Measurements from ENCODE around the gene ZNF77.

The ZNF77 gene

GRCh38 chr19:2960120-2960519 lies 15.3 kb upstream of the ZNF77 start:
- H3K36me3 Mint-ChIP-seq (ENCODE audit: low read depth), result no peaks in the 10 kb centered on the region

GRCh38 chr19:2957160-2957559 lies 12.4 kb upstream of the ZNF77 start:
- no peak overlapping the region for H3K27ac Mint-ChIP-seq
- no peaks in the 10 kb centered on the region for H3K9me3 Mint-ChIP-seq
- no peaks in the 10 kb centered on the region for H3K36me3 Mint-ChIP-seq (ENCODE audit: low read depth)
- peaks cover 18% of the 10 kb centered on the region for H3K27me3 Mint-ChIP-seq (ENCODE audit: low read depth)
- peaks cover 11% of the 10 kb centered on the region for H3K4me1 Mint-ChIP-seq
- TF ChIP-seq CTCF (IDR thresholded peaks at IDR 0.05; ENCODE audit: unreplicated experiment in 3 of 3), result no peak
- H3K4me3 Mint-ChIP-seq, result no peak overlapping the region

More at GRCh38 chr19:2960120-2960519, 15.3 kb upstream of the ZNF77 start:
- no peak for TF ChIP-seq CTCF (IDR thresholded peaks at IDR 0.05; ENCODE audit: unreplicated experiment in 3 of 3)
- H3K27me3 Mint-ChIP-seq (ENCODE audit: low read depth), result peaks cover 11% of the 10 kb centered on the region
- H3K9me3 Mint-ChIP-seq, result no peaks in the 10 kb centered on the region
- no peak overlapping the region for H3K27ac Mint-ChIP-seq
- H3K4me3 Mint-ChIP-seq, result no peak overlapping the region
- peaks cover 6% of the 10 kb centered on the region for H3K4me1 Mint-ChIP-seq

- H3K27me3 Mint-ChIP-seq (ENCODE audit: low read depth), result peaks cover 10% of the 10 kb centered on the region
- no peaks in the 10 kb centered on the region for H3K36me3 Mint-ChIP-seq (ENCODE audit: low read depth)
- TF ChIP-seq CTCF (IDR thresholded peaks at IDR 0.05; ENCODE audit: unreplicated experiment in 3 of 3), result no peak
- H3K4me1 Mint-ChIP-seq, result peaks cover 21% of the 10 kb centered on the region
- H3K27ac Mint-ChIP-seq, result peak overlapping the region; percentile 72 to 91 (median 76)
- peak overlapping the region in 2 of 3 experiments; percentile 59 to 63 for H3K4me3 Mint-ChIP-seq
- H3K9me3 Mint-ChIP-seq, result no peaks in the 10 kb centered on the region
These were observed 8.2 kb upstream of the ZNF77 start for GRCh38 chr19:2952953-2953481.

GRCh38 chr19:2950286-2951124 lies 5.7 kb upstream of the ZNF77 start:
- no peaks in the 10 kb centered on the region for H3K9me3 Mint-ChIP-seq
- H3K27ac Mint-ChIP-seq, result peak overlapping the region; percentile 94 to 99 (median 99)
- peaks cover 7% of the 10 kb centered on the region for H3K27me3 Mint-ChIP-seq (ENCODE audit: low read depth)
- peaks cover 21% of the 10 kb centered on the region for H3K4me1 Mint-ChIP-seq
- no peaks in the 10 kb centered on the region for H3K36me3 Mint-ChIP-seq (ENCODE audit: low read depth)
- H3K4me3 Mint-ChIP-seq, result peak overlapping the region; percentile 96 to 98 (median 97)
- TF ChIP-seq CTCF (IDR thresholded peaks at IDR 0.05; ENCODE audit: unreplicated experiment in 3 of 3), result no peak

GRCh38 chr19:2949939-2950285 lies 5.1 kb upstream of the ZNF77 start:
- Mint-ChIP-seq H3K36me3 (ENCODE audit: low read depth) (no peaks in the 10 kb centered on the region), H3K27ac (peak overlapping the region; percentile 94 to 99 (median 99)), H3K9me3 (no peaks in the 10 kb centered on the region), H3K4me3 (peak overlapping the region; percentile 96 to 98 (median 97)), H3K4me1 (peaks cover 24% of the 10 kb centered on the region), H3K27me3 (ENCODE audit: low read depth) (peaks cover 7% of the 10 kb centered on the region)
- no peak for TF ChIP-seq CTCF (IDR thresholded peaks at IDR 0.05; ENCODE audit: unreplicated experiment in 3 of 3)
